AG04450 (cell line): ENCODE measurements around the gene ZNF48. TPM values are rescaled to one million over a fixed set of nuclear protein-coding genes. Genes with fewer than 3 reads are reported as not detected.

Experiments
- CTCF ChIA-PET: fragments of 300-600, 350-600 bp; formaldehyde crosslinking; extraction: SDS; loops from one replicate; lab custom pipeline; 2022; ENCODE audit warnings: antibody characterized with exemption, inconsistent platforms; lab: Charles Lee
- POLR2A ChIA-PET: fragments of 350-600 bp; formaldehyde crosslinking; extraction: SDS; loops from one replicate; lab custom pipeline; 2021; ENCODE audit warnings: antibody characterized with exemption, inconsistent platforms; lab: Yijun Ruan, JAX
- DNase-seq: peaks from one replicate; pipeline ENCODE4 v3.0.0-alpha.2; 2011; ENCODE audit warnings: low read depth, low spot score
- H3K27ac ChIP-seq: one replicate; pipeline ENCODE4 v1.5.1; 2012; ENCODE audit warnings: low read depth, low read length, control low read depth
- H3K27me3 ChIP-seq: one replicate; pipeline ENCODE4 v1.6.0; 2012; ENCODE audit warnings: low read length; ENCODE audit not compliant: control insufficient read depth, insufficient read depth
- H3K4me3 ChIP-seq: 2 replicates; pipeline ENCODE4 v1.5.1; 2011; ENCODE audit warnings: mild to moderate bottlenecking, low read depth, low read length, control low read depth
- H3K9me3 ChIP-seq: 2 replicates; pipeline ENCODE4 v1.5.1; 2012; ENCODE audit warnings: low read length; ENCODE audit not compliant: control insufficient read depth, insufficient read depth
- CTCF ChIP-seq: IDR thresholded peaks from 2 replicates; pipeline ENCODE4 v1.5.1; 2011; ENCODE audit warnings: low read depth, low read length, control low read depth, inconsistent platforms
- polyA plus RNA-seq: library from polyadenylated mRNA; depleted of rRNA; stranded (reverse); fragments of >200 nt; gene quantifications from 2 replicates; pipeline ENCODE4 v1.2.3, GENCODE V29; 2011

The ZNF48 gene
- polyA plus RNA-seq, 1 experiment = 4.3 TPM

GRCh38 chr16:30358990-30359870 is 36.0 kb upstream of the ZNF48 start:
- no peak for DNase-seq
- CTCF ChIA-PET = no interaction called here
- Histone ChIP-seq H3K9me3 (no peaks in the 10 kb centered on the region; the same call in 1 of the 2 replicates), H3K4me3 (no peak overlapping the region), H3K27me3 (no peaks in the 10 kb centered on the region), H3K27ac (no peak overlapping the region)
- no peak for TF ChIP-seq CTCF
- POLR2A ChIA-PET = interaction anchor here (0.5 kb wide), 1 partner anchor 24 kb away, joined by 3 read pairs; no protein-coding TSS in a partner anchor

GRCh38 chr16:30359871-30360170 is 35.4 kb upstream of the ZNF48 start:
- no peak for DNase-seq
- Histone ChIP-seq H3K27me3 (no peaks in the 10 kb centered on the region), H3K27ac (no peak overlapping the region), H3K9me3 (no peaks in the 10 kb centered on the region; the same call in 1 of the 2 replicates), H3K4me3 (no peak overlapping the region)
- ChIA-PET POLR2A (interaction anchor here (0.5 kb wide), 1 partner anchor 24 kb away, joined by 3 read pairs; no protein-coding TSS in a partner anchor), CTCF (no interaction called here)
- no peak for TF ChIP-seq CTCF

GRCh38 chr16:30361180-30361579 is 34.0 kb upstream of the ZNF48 start:
- TF ChIP-seq CTCF = no peak
- DNase-seq = no peak
- no peak overlapping the region for H3K27ac ChIP-seq
- CTCF ChIA-PET = no interaction called here
- H3K9me3 ChIP-seq = no peaks in the 10 kb centered on the region
- H3K4me3 ChIP-seq = no peak overlapping the region
- no peaks in the 10 kb centered on the region for H3K27me3 ChIP-seq
- POLR2A ChIA-PET = no interaction called here

- ChIA-PET POLR2A (no interaction called here), CTCF (no interaction called here)
- no peak overlapping the region for H3K27ac ChIP-seq
Observed at GRCh38 chr16:30365200-30365599, 30.0 kb upstream of the ZNF48 start.

More at GRCh38 chr16:30365200-30365599, 30.0 kb upstream of the ZNF48 start:
- H3K9me3 ChIP-seq = no peaks in the 10 kb centered on the region; the same call in 1 of the 2 replicates
- no peak for DNase-seq
- H3K27me3 ChIP-seq = no peaks in the 10 kb centered on the region
- no peak overlapping the region for H3K4me3 ChIP-seq
- TF ChIP-seq CTCF = no peak
